Measurements from ENCODE around the gene SNU13.
"Not testable (repeated sequence)": the region's sequence is repeated elsewhere in the genome, so short reads cannot be mapped to it uniquely, and the experiment has no call there.

Gene SNU13

DNA sequence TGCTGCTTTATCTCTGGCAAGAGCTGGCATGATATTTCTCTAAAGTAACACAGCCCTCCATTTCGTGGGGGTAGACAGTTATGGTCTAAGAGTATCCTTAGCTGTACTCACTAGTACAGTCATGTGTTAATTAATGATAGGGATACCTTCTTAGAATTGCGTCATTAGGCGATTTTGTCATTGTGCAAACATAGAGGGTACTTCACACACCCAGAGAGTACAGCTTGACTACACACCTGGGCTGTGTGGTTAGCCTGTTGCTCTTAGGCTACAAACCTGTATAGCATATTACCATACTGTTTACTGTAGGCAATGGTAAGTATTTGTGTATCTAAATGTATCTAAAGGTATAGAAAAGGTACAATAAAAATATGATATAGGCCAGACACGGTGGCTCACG, 50.5 kb downstream of the SNU13 start:
- DNase-seq: no peak

DNA sequence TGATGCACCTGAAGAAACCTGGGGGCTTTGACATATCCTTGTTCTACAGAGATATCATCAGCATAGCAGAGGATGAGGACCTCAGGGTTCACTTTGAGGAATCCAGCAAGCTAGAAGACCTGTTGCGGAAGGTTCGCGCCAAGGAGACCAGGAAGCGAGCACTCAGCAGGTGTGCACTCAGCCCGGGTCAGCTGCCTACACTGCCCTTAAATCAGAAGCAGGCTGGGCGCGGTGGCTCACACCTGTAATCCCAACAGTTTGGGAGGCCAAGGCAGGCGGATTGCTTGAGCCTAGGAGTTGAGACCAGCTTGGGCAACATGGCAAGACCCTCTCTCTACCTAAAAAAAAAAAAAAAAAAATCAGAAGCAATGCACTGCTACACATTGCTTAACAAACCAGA, 51.0 kb downstream of the SNU13 start:
- DNase-seq: not testable (repeated sequence)

DNA sequence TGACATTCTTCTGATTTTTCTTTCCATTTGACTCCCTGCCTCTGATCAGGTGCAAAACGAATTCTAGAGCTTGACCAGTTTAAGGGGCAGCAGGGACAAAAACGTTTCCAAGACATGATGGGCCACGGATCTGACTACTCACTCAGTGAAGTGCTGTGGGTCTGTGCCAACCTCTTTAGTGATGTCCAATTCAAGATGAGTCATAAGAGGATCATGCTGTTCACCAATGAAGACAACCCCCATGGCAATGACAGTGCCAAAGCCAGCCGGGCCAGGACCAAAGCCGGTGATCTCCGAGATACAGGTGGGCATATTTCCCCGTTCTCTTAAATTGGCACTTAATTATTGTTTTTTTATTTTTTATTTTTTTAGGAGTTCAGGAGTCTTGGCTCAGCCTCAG, 52.2 kb downstream of the SNU13 start:
- no peak for DNase-seq

DNA sequence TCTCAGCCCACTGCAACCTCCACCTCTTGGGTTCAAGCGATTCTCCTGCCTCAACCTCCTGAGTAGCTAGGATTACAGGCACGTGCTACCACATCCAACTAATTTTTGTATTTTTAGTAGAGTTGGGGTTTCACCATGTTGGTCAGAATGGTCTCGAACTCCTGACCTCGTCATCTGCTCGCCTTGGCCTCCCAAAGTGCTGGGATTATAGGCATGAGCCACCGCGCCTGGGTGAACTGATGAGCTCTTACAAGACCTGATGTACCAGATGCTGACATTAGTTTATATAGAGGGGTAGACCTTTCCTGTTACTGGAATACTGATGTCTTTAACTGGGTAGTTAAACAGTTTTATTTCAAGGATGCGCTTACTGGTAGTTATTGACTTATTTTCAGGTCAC, 54.1 kb downstream of the SNU13 start:
- DNase-seq: not testable (repeated sequence)

DNA sequence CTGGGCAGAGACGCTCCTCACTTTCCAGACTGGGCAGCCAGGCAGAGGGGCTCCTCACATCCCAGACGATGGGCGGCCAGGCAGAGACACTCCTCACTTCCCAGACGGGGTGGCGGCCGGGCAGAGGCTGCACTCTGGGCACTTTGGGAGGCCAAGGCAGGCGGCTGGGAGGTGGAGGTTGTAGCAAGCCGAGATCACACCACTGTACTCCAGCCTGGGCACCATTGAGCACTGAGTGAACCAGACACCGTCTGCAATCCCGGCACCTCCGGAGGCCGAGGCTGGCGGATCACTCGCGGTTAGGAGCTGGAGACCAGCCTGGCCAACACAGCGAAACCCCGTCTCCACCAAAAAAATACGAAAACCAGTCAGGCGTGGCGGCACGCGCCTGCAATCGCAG, 57.1 kb downstream of the SNU13 start:
- DNase-seq: not testable (repeated sequence)

DNA sequence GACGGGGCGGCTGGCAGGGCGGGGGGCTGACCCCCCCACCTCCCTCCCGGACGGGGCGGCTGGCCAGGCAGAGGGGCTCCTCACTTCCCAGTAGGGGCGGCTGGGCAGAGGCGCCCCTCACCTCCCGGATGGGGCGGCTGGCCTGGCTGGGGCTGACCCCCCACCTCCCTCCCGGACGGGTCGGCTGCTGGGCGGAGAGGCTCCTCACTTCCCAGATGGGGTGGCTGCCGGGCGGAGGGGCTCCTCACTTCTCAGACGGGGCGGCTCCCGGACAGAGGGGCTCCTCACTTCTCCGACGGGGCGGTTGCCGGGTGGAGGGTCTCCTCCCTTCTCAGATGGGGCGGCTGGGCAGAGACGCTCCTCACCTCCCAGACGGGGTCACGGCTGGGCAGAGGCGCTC, 57.6 kb downstream of the SNU13 start:
- not testable (repeated sequence) for DNase-seq

DNA sequence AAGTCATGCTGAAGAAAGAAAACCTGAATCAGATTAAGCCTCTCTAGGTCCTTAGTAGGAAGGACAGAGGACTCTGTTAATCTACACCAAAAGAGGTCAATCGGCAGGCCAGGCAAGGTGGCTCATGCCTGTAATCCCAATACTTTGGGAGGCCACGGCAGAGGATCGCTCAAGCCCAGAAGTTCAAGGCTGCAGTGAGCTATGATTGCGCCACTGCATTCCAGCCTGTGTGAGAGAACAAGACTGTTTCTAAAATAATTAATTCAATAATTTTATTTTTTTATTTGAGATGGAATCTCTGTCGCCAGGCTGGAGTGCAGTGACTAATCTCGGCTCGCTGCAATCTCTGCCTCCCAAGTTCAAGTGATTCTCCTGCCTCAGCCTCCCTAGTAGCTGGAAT, 63.1 kb downstream of the SNU13 start:
- DNase-seq: no peak
